Small intestine (tissue), 7 donors: ENCODE results near the gene TMEM161A. TPM values are rescaled to one million over a fixed set of nuclear protein-coding genes. Genes with fewer than 3 reads are reported as not detected.
A peak's percentile ranks its signal among the peaks of the same experiment; 100 is the strongest.
"Not testable (repeated sequence)": the region's sequence is repeated elsewhere in the genome, so short reads cannot be mapped to it uniquely, and the experiment has no call there.

ENCODE experiments used
- DNase-seq, 2 donors: peaks; one replicate each; pipeline versions ENCODE4 v3.0.0 to v3.0.0-alpha.2; 2013
- FAIRE-seq: peaks from 2 replicates; lab custom pipeline; 2012; peaks lifted over from hg19 to GRCh38; lab: Jason Lieb, UNC
- H3K27ac ChIP-seq, 3 donors: one replicate each; pipeline ENCODE4 v1.5.1; 2013; ENCODE audit warnings: low read length in 2 of 3, mild to moderate bottlenecking in 2 of 3, control low read depth in 1 of 3, inconsistent platforms in 1 of 3, low read depth in 1 of 3, moderate library complexity in 1 of 3
- H3K27me3 ChIP-seq, 3 donors: one replicate each; pipeline ENCODE4 v1.6.1; 2013; ENCODE audit warnings: low read length in 3 of 3, inconsistent platforms in 1 of 3; ENCODE audit not compliant: control insufficient read depth in 3 of 3, insufficient read depth in 3 of 3
- H3K36me3 ChIP-seq, 3 donors: one replicate each; pipeline ENCODE4 v1.6.1; 2013; ENCODE audit warnings: low read length in 3 of 3, inconsistent platforms in 1 of 3, low read depth in 1 of 3, mild to moderate bottlenecking in 1 of 3, moderate library complexity in 1 of 3; ENCODE audit not compliant: control insufficient read depth in 3 of 3, insufficient read depth in 2 of 3
- H3K4me1 ChIP-seq, 3 donors: one replicate each; pipeline ENCODE4 v1.6.1; 2013; ENCODE audit warnings: low read length in 2 of 3, inconsistent platforms in 1 of 3, low read depth in 1 of 3, mild to moderate bottlenecking in 1 of 3, moderate library complexity in 1 of 3; ENCODE audit not compliant: control insufficient read depth in 3 of 3, insufficient read depth in 2 of 3
- H3K4me3 ChIP-seq, 3 donors: one replicate each; pipeline ENCODE4 v1.5.1; 2013; ENCODE audit warnings: low read length in 3 of 3, control low read depth in 1 of 3, inconsistent platforms in 1 of 3, low read depth in 1 of 3, mild to moderate bottlenecking in 1 of 3, moderate library complexity in 1 of 3
- H3K9me3 ChIP-seq, 2 donors: one replicate each; pipeline ENCODE4 v1.6.1; 2013; ENCODE audit warnings: low read depth in 1 of 2, low read length in 1 of 2; ENCODE audit not compliant: control insufficient read depth in 2 of 2, insufficient read depth in 1 of 2
- WGBS, 3 donors: extraction: QIAGEN DNeasy Blood & Tissue Kit; methylation state at CpG; one replicate each; pipeline ENCODE4 v1.1.7; 2013; 5-methylcytosine and 5-hydroxymethylcytosine counted together
- polyA plus RNA-seq, 4 donors: library from polyadenylated mRNA; stranded (reverse) in 3 of 4; unstranded in 1 of 4; fragments of 200-250 nt in 3 of 4; fragments of 120-200 nt in 1 of 4; gene quantifications; one replicate each; pipeline versions ENCODE4 v1.2.1 to v1.2.3, GENCODE V29; 2013
- donor health status: healthy with polysubstance abuse.
- donor health status: control.
- donor health status: control.
- donor health status: Bipolar disorder and iron deficiency.
- donor health status: healthy.

TMEM161A gene
- polyA plus RNA-seq, 4 donors = 8.1 to 31.4 (median 18.1) TPM

DNA sequence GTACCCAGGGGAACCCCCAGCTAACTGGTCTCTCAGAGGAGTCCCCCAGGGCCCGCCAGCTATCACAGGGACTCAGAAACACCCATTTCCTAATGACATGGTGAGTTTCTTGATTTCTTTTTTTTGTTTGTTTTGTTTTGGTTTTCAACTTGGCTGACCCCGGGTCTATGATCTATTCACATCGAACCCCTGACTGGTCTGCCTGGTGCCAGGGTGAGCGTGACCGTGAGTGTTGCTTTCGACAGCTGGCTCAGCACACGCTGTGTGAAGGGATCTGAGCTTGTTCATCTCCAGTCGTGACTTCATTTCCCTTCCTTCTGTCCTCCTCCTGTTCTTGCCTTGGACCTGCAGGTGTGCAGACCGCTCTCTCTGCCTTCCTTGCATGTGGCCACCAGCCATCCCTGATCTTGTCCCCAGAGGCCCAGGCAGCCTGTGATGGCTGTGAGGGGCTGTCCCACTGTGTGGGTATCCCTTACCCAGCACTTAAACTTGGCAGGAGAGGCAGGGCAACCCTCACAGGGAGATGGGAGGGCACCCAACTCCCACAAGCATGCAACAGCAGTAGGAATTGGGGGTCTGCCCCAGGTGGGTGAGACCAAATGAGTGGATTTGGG is 26.2 kb downstream of the TMEM161A start:
- H3K36me3 ChIP-seq = peaks cover 0 to 13% (median 0%) of the 10 kb centered on the region in 3 donors
- no peak overlapping the region for H3K27ac ChIP-seq
- FAIRE-seq = no peak
- H3K4me3 ChIP-seq = no peak overlapping the region
- 82 to 89% (median 83%) methylated on average over 9 of the region's 9 CpGs for WGBS, 3 donors
- H3K27me3 ChIP-seq = no peaks in the 10 kb centered on the region
- no peak for DNase-seq
- H3K9me3 ChIP-seq = no peaks in the 10 kb centered on the region
- peaks cover 0 to 6% (median 0%) of the 10 kb centered on the region in 3 donors for H3K4me1 ChIP-seq

DNA sequence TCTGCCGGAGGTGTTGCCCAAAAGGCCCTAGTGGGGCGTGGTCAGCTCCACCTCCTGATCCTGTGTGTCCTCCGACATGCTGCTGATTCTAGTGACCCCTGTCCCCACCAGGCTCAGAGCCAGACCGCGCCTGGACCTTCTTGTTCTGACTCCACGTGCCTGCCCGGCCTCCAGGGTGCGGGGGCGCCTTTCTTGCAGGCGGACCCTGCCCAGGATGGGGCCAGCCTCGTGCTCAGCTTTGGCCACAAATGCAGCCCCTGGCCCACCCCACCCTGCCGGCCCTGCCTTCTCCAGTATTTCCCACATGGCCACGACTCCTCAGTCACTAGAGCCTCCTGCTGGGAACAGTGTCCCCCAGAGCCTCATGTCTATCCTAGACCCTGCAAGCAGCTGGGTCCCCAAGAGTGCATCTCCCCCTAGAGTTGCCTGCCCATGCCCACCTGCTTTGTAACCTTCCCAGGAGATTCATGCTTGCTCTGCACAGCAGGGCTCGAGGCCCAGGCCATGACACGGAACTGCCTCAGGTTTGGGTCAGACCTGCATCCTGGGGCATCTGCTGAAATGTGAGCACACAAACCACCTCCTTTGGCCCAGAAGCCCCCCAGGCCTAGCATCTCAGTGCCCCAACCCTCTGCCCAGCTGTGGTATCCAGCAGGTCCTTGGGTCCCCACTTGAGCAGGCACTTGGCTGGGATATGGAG is 27.0 kb downstream of the TMEM161A start:
- Histone ChIP-seq H3K4me3 (no peak overlapping the region), H3K4me1 (peaks cover 0 to 8% (median 0%) of the 10 kb centered on the region in 3 donors), H3K9me3 (no peaks in the 10 kb centered on the region), H3K27me3 (no peaks in the 10 kb centered on the region), H3K36me3 (peaks cover 0 to 13% (median 0%) of the 10 kb centered on the region in 3 donors), H3K27ac (no peak overlapping the region)
- FAIRE-seq (no peak), DNase-seq (peak in 1 of 2 donors; percentile 44)
- WGBS, 3 donors = 26 to 66% (median 50%) methylated on average over 13 to 15 of the region's 15 CpGs

DNA sequence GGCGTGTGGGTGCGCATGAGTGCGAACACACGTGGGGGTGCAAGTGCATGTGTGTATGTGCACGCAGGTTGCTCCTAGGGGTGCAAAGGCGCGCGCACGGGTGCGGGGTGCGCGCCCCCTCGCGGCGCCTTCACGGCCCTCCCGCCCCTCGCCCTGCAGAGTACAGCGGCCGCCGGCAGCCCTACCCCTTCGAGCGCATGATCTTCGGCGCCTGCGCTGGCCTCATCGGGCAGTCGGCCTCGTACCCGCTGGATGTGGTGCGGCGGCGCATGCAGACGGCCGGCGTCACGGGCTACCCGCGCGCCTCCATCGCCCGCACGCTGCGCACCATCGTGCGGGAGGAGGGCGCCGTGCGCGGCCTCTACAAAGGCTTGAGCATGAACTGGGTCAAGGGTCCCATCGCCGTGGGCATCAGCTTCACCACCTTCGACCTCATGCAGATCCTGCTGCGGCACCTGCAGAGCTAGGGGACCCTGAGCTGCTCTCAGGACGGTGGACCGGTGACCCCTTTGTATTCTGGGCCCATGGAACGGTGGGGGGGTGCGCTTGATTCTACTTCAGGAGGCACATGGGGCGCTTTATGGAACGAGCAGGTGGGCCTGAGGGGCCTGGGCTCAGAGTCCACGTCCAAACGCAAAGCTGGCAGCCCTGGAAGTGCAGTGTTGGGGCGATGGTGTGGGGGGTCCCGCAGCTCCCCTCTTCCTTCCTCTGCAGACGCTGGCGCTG is 27.7 kb downstream of the TMEM161A start:
- Histone ChIP-seq H3K4me3 (peak overlapping the region in 1 of 3 donors; percentile 14), H3K27me3 (no peaks in the 10 kb centered on the region), H3K4me1 (peaks cover 0 to 15% (median 0%) of the 10 kb centered on the region in 3 donors), H3K27ac (no peak overlapping the region), H3K36me3 (peaks cover 0 to 13% (median 0%) of the 10 kb centered on the region in 3 donors), H3K9me3 (no peaks in the 10 kb centered on the region)
- DNase-seq (peak; percentile 39 to 81), FAIRE-seq (no peak)
- 6 to 18% (median 14%) methylated on average over 44 to 66 of the region's 66 CpGs for WGBS, 3 donors

DNA sequence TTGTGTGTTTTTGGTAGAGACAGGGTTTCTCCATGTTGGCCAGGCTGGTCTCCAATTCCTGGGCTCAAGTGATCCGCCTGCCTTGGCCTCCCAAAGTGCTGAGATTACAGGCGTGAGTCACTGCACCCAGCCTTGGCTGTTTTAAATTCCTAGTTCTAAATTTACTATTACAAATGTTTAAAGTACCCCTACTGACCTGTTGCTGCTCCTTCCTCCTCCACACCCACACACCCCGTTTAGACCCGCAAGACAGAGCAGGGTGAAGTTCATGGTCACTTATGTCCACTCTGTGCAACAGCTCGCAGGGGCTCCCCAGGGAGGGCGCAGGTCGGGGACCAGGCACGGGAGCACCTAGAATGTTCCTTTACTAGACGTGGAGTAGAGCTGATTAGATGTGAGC is 28.7 kb downstream of the TMEM161A start:
- DNase-seq (no peak), FAIRE-seq (no peak)
- H3K4me1 ChIP-seq = peaks cover 0 to 21% (median 0%) of the 10 kb centered on the region in 3 donors
- H3K36me3 ChIP-seq = peaks cover 0 to 13% (median 0%) of the 10 kb centered on the region in 3 donors
- no peaks in the 10 kb centered on the region for H3K27me3 ChIP-seq
- H3K9me3 ChIP-seq = no peaks in the 10 kb centered on the region
- H3K4me3 ChIP-seq = no peak overlapping the region
- WGBS, 3 donors = 51 to 80% (median 79%) methylated on average over 9 of the region's 9 CpGs
- no peak overlapping the region for H3K27ac ChIP-seq

DNA sequence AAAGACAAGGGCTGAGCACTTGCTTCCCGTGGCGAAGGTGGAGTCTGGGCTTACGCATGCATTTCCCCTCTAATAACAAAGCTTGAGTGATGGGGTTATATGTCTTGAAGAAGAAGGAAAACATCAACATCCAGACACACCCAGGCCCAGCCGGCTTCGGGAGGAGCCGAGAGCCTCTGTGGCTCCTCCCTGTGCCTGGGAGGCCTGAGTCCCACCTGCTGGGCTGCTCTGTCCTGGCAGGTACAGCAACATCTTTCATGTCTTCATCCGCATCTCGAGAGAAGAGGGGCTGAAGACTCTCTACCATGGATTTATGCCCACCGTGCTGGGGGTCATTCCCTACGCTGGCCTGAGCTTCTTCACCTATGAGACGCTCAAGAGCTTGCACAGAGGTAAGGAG is 30.6 kb downstream of the TMEM161A start:
- DNase-seq = no peak
- no peak overlapping the region for H3K4me3 ChIP-seq
- WGBS, 3 donors = 74 to 85% (median 81%) methylated on average over 11 of the region's 11 CpGs
- FAIRE-seq = no peak
- peaks cover 0 to 25% (median 0%) of the 10 kb centered on the region in 3 donors for H3K4me1 ChIP-seq
- H3K9me3 ChIP-seq = no peaks in the 10 kb centered on the region
- peaks cover 0 to 16% (median 0%) of the 10 kb centered on the region in 3 donors for H3K36me3 ChIP-seq
- H3K27me3 ChIP-seq = no peaks in the 10 kb centered on the region
- H3K27ac ChIP-seq = no peak overlapping the region

DNA sequence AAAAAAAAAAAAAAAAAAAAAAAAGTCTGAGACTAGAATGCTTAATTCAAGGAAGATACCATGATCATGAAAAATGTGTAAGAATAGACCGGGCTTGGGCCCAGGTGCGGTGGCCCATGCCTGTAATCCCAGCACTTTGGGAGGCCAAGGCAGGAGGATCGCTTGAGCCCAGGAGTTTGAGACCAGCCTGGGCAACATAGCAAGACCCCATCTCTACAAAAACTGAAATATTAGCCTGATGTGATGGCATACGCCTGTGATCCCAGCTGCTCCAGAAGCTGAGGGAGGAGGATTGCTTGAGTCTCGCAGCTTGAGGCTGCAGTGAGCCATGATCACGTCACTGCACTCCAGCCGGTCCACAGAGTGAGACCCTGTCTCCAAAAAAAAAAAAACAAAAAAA is 31.3 kb downstream of the TMEM161A start:
- not testable (repeated sequence) for H3K27me3 ChIP-seq, H3K9me3 ChIP-seq, FAIRE-seq, H3K27ac ChIP-seq, DNase-seq, H3K4me3 ChIP-seq
- WGBS, 3 donors = 96 to 98% (median 96%) methylated on average over 7 of the region's 7 CpGs
- Histone ChIP-seq H3K4me1 (peaks cover 0 to 25% (median 0%) of the 10 kb centered on the region in 3 donors), H3K36me3 (peaks cover 0 to 17% (median 0%) of the 10 kb centered on the region in 3 donors)

DNA sequence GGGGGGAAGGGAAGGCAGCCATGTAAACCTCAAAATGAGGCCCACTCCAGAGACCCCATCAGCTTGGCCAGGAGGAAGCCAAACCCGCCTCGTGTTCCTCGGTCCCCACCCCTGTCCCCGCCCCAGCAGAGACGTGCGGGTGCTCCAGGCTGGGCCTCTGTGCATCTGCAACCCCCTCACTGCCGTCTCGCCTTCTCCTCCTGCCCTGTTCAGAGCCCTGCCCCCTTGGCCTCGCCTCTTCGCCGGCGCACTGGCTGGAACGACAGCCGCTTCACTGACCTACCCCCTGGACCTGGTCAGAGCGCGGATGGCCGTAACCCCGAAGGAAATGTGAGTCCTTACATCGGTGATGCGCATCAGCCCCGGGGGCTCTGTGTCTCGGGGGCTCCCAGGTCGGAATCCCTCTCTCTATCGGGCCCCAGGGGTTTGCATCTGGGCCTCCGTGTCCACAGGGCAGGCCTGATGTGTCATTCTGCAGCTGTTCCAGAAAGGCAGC is 32.2 kb downstream of the TMEM161A start:
- H3K4me3 ChIP-seq = peak overlapping the region in 2 of 3 donors; percentile 43 to 53
- H3K9me3 ChIP-seq = no peaks in the 10 kb centered on the region
- peaks cover 0 to 19% (median 0%) of the 10 kb centered on the region in 3 donors for H3K36me3 ChIP-seq
- H3K4me1 ChIP-seq = peaks cover 0 to 31% (median 0%) of the 10 kb centered on the region in 3 donors
- DNase-seq (no peak), FAIRE-seq (no peak)
- peak overlapping the region in 2 of 3 donors; percentile 34 to 76 for H3K27ac ChIP-seq
- no peaks in the 10 kb centered on the region for H3K27me3 ChIP-seq
- WGBS, 3 donors = 30 to 37% (median 33%) methylated on average over 25 of the region's 25 CpGs
